HepG2 (cell line): ENCODE results near the gene KTN1. TPM values are rescaled to one million over a fixed set of nuclear protein-coding genes. Genes with fewer than 3 reads are reported as not detected.

Experiments
- ATAC-seq: fragments of 200-7000 bp; cut with Tn5 transposase; 3 replicates; pipeline ENCODE4 v1.9.1; 2020; ENCODE audit warnings: mild to moderate bottlenecking, moderate library complexity
- BruUV-seq: library from RNA; stranded (reverse); fragments of 400-500 nt; replicated peaks from 2 replicates; lab custom pipeline; 2021; lab: Mats Ljungman, UMichigan
- CTCF ChIA-PET: fragments of 300-600 bp; formaldehyde crosslinking; extraction: SDS; loops from one replicate; lab custom pipeline; 2021; ENCODE audit warnings: low total read pairs, inconsistent platforms, low intra/inter-chr PET ratio; lab: Yijun Ruan, JAX
- POLR2A ChIA-PET: fragments of 350-600 bp; sonication (Branson Sonifier 250); formaldehyde crosslinking; loops from one replicate; lab custom pipeline; 2020; ENCODE audit warnings: antibody characterized with exemption, inconsistent platforms; lab: Yijun Ruan, JAX
- DNase-seq: peaks from one replicate; pipeline ENCODE4 v3.0.0-alpha.2; 2015; ENCODE audit warnings: low spot score
- FAIRE-seq: peaks from 3 replicates; lab custom pipeline; 2011; peaks lifted over from hg19 to GRCh38; lab: Jason Lieb, UNC
- H2AFZ ChIP-seq: one replicate; pipeline ENCODE4 v1.6.1; 2011; ENCODE audit warnings: low read length, inconsistent platforms
- H3K27ac ChIP-seq: fragments of 300-600 bp; 3 replicates; pipeline ENCODE4 v1.8.0; 2011; ENCODE audit warnings: mixed run types, mild to moderate bottlenecking, mixed read lengths, low read length, inconsistent platforms; ENCODE audit not compliant: insufficient read depth; ENCODE audit errors: extremely low read length
- H3K27me3 ChIP-seq, 2 experiments: fragments of 200-600 bp in 1 of 2; 2 replicates in 1 of 2; 3 replicates in 1 of 2; pipeline versions ENCODE4 v1.6.0 to v1.8.0; 2011; ENCODE audit warnings: low read length in 2 of 2, mild to moderate bottlenecking in 2 of 2, moderate library complexity in 2 of 2, inconsistent platforms in 1 of 2; ENCODE audit not compliant: insufficient read depth in 2 of 2, control insufficient read depth in 1 of 2
- H3K36me3 ChIP-seq, 2 experiments: fragments of 200-600 bp in 1 of 2; replicated peaks in 1 of 2; 2 replicates in 1 of 2; 3 replicates in 1 of 2; pipeline versions ENCODE4 v1.5.1 to v1.8.0; 2011; ENCODE audit warnings: low read length in 2 of 2, inconsistent platforms in 1 of 2; ENCODE audit not compliant: insufficient read depth in 2 of 2, control insufficient read depth in 1 of 2
- H3K4me1 ChIP-seq: 2 replicates; pipeline ENCODE4 v1.5.1; 2012; ENCODE audit warnings: low read length, inconsistent platforms; ENCODE audit not compliant: insufficient read depth
- H3K4me2 ChIP-seq: 2 replicates; pipeline ENCODE4 v1.6.0; 2011; ENCODE audit warnings: low read depth, low read length, inconsistent platforms
- H3K4me3 ChIP-seq, 3 experiments: fragments of 200-600 bp in 1 of 3; sonication (generic), shearing (Covaris generic) in 1 of 3; replicated peaks in 1 of 3; 2 replicates each; pipeline ENCODE4 v1.5.1; 2011 to 2016; ENCODE audit warnings: low read length in 3 of 3, inconsistent platforms in 2 of 3, low read depth in 2 of 3, mild to moderate bottlenecking in 2 of 3, control low read depth in 1 of 3, mixed read lengths in 1 of 3; ENCODE audit not compliant: insufficient read depth in 1 of 3
- H3K79me2 ChIP-seq: one replicate; pipeline ENCODE4 v1.6.1; 2011; ENCODE audit warnings: low read length, inconsistent platforms; ENCODE audit not compliant: insufficient read depth
- H3K9ac ChIP-seq: 2 replicates; pipeline ENCODE4 v1.6.0; 2011; ENCODE audit warnings: mild to moderate bottlenecking, low read depth, low read length, inconsistent platforms; ENCODE audit not compliant: insufficient read depth
- H3K9me3 ChIP-seq: 2 replicates; pipeline ENCODE4 v1.5.1; 2012; ENCODE audit warnings: mild to moderate bottlenecking, low read length
- H4K20me1 ChIP-seq: 2 replicates; pipeline ENCODE4 v1.6.0; 2011; ENCODE audit warnings: inconsistent platforms, mild to moderate bottlenecking, low read length, moderate library complexity; ENCODE audit not compliant: insufficient read depth
- DMTF1 ChIP-seq: sonication (generic); formaldehyde crosslinking; IDR thresholded peaks from 2 replicates; pipeline ENCODE4 v1.4.0; 2020; ENCODE audit warnings: mild to moderate bottlenecking, missing genetic modification reagents
- HNF4A ChIP-seq: sonication (generic); formaldehyde crosslinking; IDR thresholded peaks from 2 replicates; pipeline ENCODE4 v1.4.0; 2020; ENCODE audit warnings: missing genetic modification reagents
- HOXA3 ChIP-seq: sonication (generic); formaldehyde crosslinking; IDR thresholded peaks from 2 replicates; pipeline ENCODE4 v1.5.0; 2020; ENCODE audit warnings: missing genetic modification reagents
- MAFK ChIP-seq, 2 experiments: IDR thresholded peaks in 1 of 2; conservative IDR thresholded peaks in 1 of 2; 2 replicates each; pipeline ENCODE4 v1.6.1; 2011; ENCODE audit warnings: improper control_type of control experiment in 2 of 2, low read length in 2 of 2
- MTA1 ChIP-seq: sonication (generic); formaldehyde crosslinking; IDR thresholded peaks from 2 replicates; pipeline ENCODE4 v1.4.0; 2020; ENCODE audit warnings: missing genetic modification reagents, mild to moderate bottlenecking, borderline replicate concordance
- NCOA2 ChIP-seq: sonication (generic); formaldehyde crosslinking; IDR thresholded peaks from 2 replicates; pipeline ENCODE4 v1.8.0; 2022; ENCODE audit warnings: inconsistent platforms
- NR2F6 ChIP-seq, 2 experiments: IDR thresholded peaks; 2 replicates each; pipeline ENCODE4 v1.6.1; 2016; ENCODE audit warnings: antibody characterized with exemption in 1 of 2, mild to moderate bottlenecking in 1 of 2
- ONECUT2 ChIP-seq: sonication (generic); formaldehyde crosslinking; IDR thresholded peaks from 2 replicates; pipeline ENCODE4 v1.4.0; 2020; ENCODE audit warnings: missing genetic modification reagents
- ZNF18 ChIP-seq: sonication (generic); formaldehyde crosslinking; IDR thresholded peaks from 2 replicates; pipeline ENCODE4 v1.8.0; 2022; ENCODE audit warnings: mild to moderate bottlenecking, missing genetic modification reagents; ENCODE audit not compliant: insufficient replicate concordance
- ZNF383 ChIP-seq: sonication (generic); formaldehyde crosslinking; IDR thresholded peaks from 2 replicates; pipeline ENCODE4 v1.4.0; 2020; ENCODE audit warnings: missing genetic modification reagents, mild to moderate bottlenecking, borderline replicate concordance
- ZNF503 ChIP-seq: sonication (generic); formaldehyde crosslinking; IDR thresholded peaks from 2 replicates; pipeline ENCODE4 v1.4.0; 2020; ENCODE audit warnings: missing genetic modification reagents
- ZNF687 ChIP-seq: sonication (generic); formaldehyde crosslinking; IDR thresholded peaks from 2 replicates; pipeline ENCODE4 v1.5.1; 2020; ENCODE audit warnings: mild to moderate bottlenecking, missing genetic modification reagents, moderate library complexity
- WGBS: methylation state at CpG from one replicate; pipeline ENCODE4 v1.1.6; 2017; ENCODE audit warnings: low lambda C conversion rate; 5-methylcytosine and 5-hydroxymethylcytosine counted together
- in situ Hi-C: cut with HindIII; loops from 2 replicates; pipeline ENCODE4 v1.10.0; 2017; ENCODE audit warnings: low pct_unique_long_range_greater_than_20kb; ENCODE audit not compliant: extremely low pct_ligation_motif_present
- intact Hi-C: fragments of 100-400 bp; cut with micrococcal nuclease; formaldehyde crosslinking; loops from one replicate; pipeline ENCODE4 v1.10.0; 2022; ENCODE audit not compliant: unreplicated experiment
- polyA plus RNA-seq, 8 experiments: library from polyadenylated mRNA; depleted of rRNA in 3 of 8; stranded (reverse) in 7 of 8; unstranded in 1 of 8; fragments of >200 nt; fragmentation: Illumina TruSeq in 4 of 8; extraction: Trizol in 4 of 8; gene quantifications; 2 replicates each; pipeline versions ENCODE4 v1.2.1 to v1.2.3, GENCODE V29; 2011 to 2016; ENCODE audit warnings: low read depth in 4 of 8, missing spikeins in 1 of 8, mixed read lengths in 1 of 8; ENCODE audit not compliant: insufficient read depth in 1 of 8
- total RNA-seq, 5 experiments: library from RNA; depleted of rRNA; stranded (reverse); fragments of >200 nt; fragmentation: Illumina TruSeq; extraction: Trizol; gene quantifications; 2 replicates each; pipeline ENCODE4 v1.2.3, GENCODE V29; 2016; ENCODE audit warnings: low read depth in 1 of 5

KTN1 gene
- total and polyA plus RNA-seq, 2 of the 13 experiments (the other 11 are each of a cell fraction or from before 2014, with no cell fraction given) = 60.6 to 169 TPM

- TF ChIP-seq ZNF18 (CRISPR knock-in tag) = peak; percentile 38
- no peak for TF ChIP-seq DMTF1
- TF ChIP-seq NR2F6 (IDR thresholded peaks at IDR 0.05) = 0 out of 2 replicates have a peak, but pooled peaks have one; percentile 11
- TF ChIP-seq NR2F6 (CRISPR knock-in tag; IDR thresholded peaks at IDR 0.05) = no peak
- TF ChIP-seq MAFK (conservative IDR thresholded peaks at IDR 0.05 in 1 of 2, IDR thresholded peaks at IDR 0.05 in 1 of 2; ENCODE audit: low read length in 2 of 2) = peak; percentile 78 to 79
Measured at GRCh38 chr14:55572578-55572977, 7.4 kb upstream of the KTN1 start (continued).

GRCh38 chr14:55574988-55575387 is 5.0 kb upstream of the KTN1 start:
- Histone ChIP-seq H3K27ac (peak overlapping the region; percentile 25), H3K9ac (no peak overlapping the region), H2AFZ (no peak overlapping the region), H4K20me1 (no peaks in the 10 kb centered on the region), H3K4me3 (no peak overlapping the region), H3K27me3 (no peaks in the 10 kb centered on the region), H3K79me2 (peaks cover 3% of the 10 kb centered on the region), H3K36me3 (no peaks in the 10 kb centered on the region; a peak in 1 of 5 replicates), H3K9me3 (no peaks in the 10 kb centered on the region), H3K4me2 (no peak overlapping the region), H3K4me1 (peaks cover 43% of the 10 kb centered on the region)
- WGBS = 84% methylated on average over 7 of the region's 7 CpGs
- ChIA-PET CTCF (no interaction called here), POLR2A (interaction anchor here (1.1 to 1.2 kb wide), 2 partner anchors 9 to 19 kb away, joined by 3 read pairs; no protein-coding TSS in a partner anchor)
- in situ Hi-C loops (no loop called here), intact Hi-C loops (no loop called here)
- FAIRE-seq (no peak), ATAC-seq (0 out of 3 replicates have a peak, but pooled peaks have one; percentile 16), DNase-seq (no peak)
- BruUV-seq = no TSS peak
- TF ChIP-seq HOXA3 (CRISPR knock-in tag) (peak; percentile 64), MTA1 (CRISPR knock-in tag) (no peak), ZNF687 (CRISPR knock-in tag) (0 out of 2 replicates have a peak, but pooled peaks have one; percentile 14), ZNF383 (no peak), ONECUT2 (CRISPR knock-in tag) (no peak), NCOA2 (CRISPR knock-in tag) (no peak), HNF4A (CRISPR knock-in tag) (peak; percentile 41; the same call in 1 of the 2 replicates), ZNF503 (no peak)
